ENCODE data around the gene KLHDC8A. TPM values are rescaled to one million over a fixed set of nuclear protein-coding genes. Genes with fewer than 3 reads are reported as not detected.

Gene KLHDC8A
- total and polyA plus RNA-seq, 12 donors, result 5.1 to 74.9 (median 38.8) TPM

DNA sequence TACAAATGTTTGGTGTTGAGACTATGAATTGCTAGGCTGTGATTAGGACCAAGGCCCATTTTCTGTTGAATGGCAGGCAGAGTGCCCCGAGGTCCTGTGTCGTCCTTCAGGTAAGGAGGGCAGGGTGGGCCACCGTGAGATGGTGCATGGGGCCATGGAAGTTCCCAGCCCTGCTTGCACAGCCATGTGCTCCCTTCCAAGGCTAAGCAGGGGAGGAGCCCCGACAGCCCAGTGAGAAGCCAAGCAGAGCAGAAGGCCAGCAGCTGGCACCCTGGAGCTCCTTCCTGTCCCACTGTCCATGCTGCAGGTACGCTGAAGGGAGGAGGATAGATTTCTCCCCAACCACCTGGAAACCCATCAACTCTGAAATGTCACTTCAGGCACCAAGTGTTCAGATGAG, 27.0 kb downstream of the KLHDC8A start:
- no peaks in the 10 kb centered on the region for H3K9me3 ChIP-seq (replicated peaks in 1 of 3)
- intact Hi-C loops (cut with DNase I), result loop anchor here in 1 of 2 donors (2.0 to 10.0 kb wide), 2 partner anchors 57 to 195 kb away; no protein-coding TSS in a partner anchor
- no peaks in the 10 kb centered on the region for H3K27me3 ChIP-seq
- H3K4me1 ChIP-seq (replicated peaks in 1 of 2), result no peaks in the 10 kb centered on the region
- H3K27ac ChIP-seq, result no peak overlapping the region
- no peak overlapping the region for H3K4me3 ChIP-seq
- TF ChIP-seq, protein P1, sequence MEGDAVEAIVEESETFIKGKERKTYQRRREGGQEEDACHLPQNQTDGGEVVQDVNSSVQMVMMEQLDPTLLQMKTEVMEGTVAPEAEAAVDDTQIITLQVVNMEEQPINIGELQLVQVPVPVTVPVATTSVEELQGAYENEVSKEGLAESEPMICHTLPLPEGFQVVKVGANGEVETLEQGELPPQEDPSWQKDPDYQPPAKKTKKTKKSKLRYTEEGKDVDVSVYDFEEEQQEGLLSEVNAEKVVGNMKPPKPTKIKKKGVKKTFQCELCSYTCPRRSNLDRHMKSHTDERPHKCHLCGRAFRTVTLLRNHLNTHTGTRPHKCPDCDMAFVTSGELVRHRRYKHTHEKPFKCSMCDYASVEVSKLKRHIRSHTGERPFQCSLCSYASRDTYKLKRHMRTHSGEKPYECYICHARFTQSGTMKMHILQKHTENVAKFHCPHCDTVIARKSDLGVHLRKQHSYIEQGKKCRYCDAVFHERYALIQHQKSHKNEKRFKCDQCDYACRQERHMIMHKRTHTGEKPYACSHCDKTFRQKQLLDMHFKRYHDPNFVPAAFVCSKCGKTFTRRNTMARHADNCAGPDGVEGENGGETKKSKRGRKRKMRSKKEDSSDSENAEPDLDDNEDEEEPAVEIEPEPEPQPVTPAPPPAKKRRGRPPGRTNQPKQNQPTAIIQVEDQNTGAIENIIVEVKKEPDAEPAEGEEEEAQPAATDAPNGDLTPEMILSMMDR (IDR thresholded peaks at IDR 0.05), result no peak
- no peak for TF ChIP-seq POLR2A (IDR thresholded peaks at IDR 0.05)
- WGBS, 4 donors, result 41 to 66% (median 46%) methylated on average over 2 to 5 of the region's 5 CpGs
- DNase-seq, result peak in 2 of 7 donors; percentile 49 to 52
- H3K36me3 ChIP-seq (replicated peaks in 1 of 2), result no peaks in the 10 kb centered on the region

DNA sequence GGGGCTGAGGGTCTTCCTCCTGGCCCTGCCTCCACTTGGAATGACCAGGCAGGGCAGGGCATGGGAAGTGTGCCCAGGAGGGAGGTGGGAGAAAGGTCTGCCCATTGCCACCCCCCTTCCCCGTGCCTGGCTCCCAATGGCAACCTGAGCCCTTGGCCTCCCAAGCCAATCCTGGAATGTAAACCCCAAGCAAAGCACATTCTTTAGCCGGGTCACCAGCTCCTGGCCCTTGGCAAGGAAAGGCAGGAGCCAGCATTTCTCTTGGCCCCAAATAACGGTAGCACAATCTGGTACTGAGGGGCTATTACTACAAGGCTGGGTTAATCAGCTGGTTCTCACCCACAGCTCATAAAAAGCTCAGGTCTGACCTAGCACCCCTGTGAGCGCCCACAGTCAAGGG, 28.2 kb downstream of the KLHDC8A start:
- TF ChIP-seq, protein P1 (IDR thresholded peaks at IDR 0.05), result no peak
- no peak for TF ChIP-seq POLR2A (IDR thresholded peaks at IDR 0.05)
- DNase-seq, result no peak
- no peaks in the 10 kb centered on the region for H3K27me3 ChIP-seq
- H3K27ac ChIP-seq, result no peak overlapping the region
- no peaks in the 10 kb centered on the region for H3K9me3 ChIP-seq (replicated peaks in 1 of 3)
- H3K36me3 ChIP-seq (replicated peaks in 1 of 2), result no peaks in the 10 kb centered on the region
- no peak overlapping the region for H3K4me3 ChIP-seq
- WGBS, 4 donors, result 66 to 100% (median 69%) methylated on average over 2 to 4 of the region's 4 CpGs
- intact Hi-C loops (cut with DNase I), result loop anchor here in 1 of 2 donors (2.0 kb wide), 1 partner anchor 56 kb away; no protein-coding TSS in a partner anchor
- H3K4me1 ChIP-seq (replicated peaks in 1 of 2), result no peaks in the 10 kb centered on the region

DNA sequence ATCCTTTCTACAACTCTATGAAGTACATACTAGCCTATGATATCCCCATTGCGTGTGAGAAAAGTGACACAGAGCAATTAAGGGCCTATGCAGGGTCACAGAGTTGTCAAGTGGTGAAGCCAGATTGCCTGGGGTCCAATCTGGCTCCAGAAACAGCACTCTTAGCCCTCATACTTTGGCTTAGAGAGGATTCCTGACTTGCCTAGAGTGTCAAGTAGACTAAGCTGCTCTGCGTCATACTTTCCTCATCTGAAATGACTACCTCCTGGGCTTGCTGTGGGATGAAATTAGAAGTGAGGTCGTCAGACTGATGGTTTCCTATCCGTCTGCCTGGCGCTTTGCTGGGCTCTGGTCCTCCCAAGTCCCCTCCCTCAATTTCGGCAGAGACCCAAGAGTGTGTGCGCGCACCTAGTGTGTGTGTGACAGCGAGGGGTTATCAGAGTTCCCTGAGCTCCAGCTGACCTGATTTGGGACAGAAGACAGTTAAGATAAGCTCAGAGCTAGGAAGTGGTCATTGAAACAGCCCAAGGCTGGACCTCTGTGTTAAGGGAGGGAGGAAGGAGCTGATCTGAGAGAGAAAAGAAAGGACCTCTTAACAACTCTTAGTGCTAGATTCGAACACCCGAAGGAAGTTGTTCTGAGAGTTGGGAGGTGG, 29.8 kb downstream of the KLHDC8A start:
- intact Hi-C loops (cut with DNase I), result no loop called here
- no peak for DNase-seq
- 66 to 82% (median 69%) methylated on average over 9 to 11 of the region's 11 CpGs for WGBS, 4 donors

DNA sequence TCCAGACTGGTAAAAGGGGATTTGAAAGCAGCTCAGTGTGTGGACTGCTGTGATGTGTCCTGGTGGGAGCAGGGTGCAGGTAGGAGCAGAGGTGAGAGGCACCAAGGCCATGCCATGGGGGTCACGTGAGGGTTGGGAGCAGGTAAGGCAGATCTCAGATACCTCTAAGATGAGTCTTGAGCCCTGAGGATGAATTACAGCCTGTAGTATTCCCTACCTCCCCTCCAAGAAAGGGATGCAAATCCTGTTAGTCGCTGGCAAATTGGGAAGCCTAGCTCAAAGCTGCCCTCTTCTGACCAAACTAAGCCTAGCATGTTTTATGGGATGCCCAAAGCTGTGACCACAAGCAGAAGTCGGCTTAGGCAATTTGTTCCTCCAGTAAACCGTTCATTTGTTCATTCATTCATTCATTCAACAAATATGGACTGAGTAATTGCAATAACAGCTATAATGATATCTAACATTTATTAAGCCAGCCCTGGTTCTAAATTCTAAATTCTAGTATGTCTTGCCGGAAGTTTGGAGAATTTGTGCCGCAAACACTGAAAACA, 31.3 kb downstream of the KLHDC8A start:
- 33 to 37% (median 34%) methylated on average over 5 to 6 of the region's 6 CpGs for WGBS, 4 donors
- TF ChIP-seq, protein P1 (IDR thresholded peaks at IDR 0.05), result peak; percentile 62 to 89 (median 84)
- no peak for TF ChIP-seq POLR2A (IDR thresholded peaks at IDR 0.05)
- DNase-seq, result peak; percentile 62 to 91 (median 79)
- Histone ChIP-seq H3K27me3 (no peaks in the 10 kb centered on the region), H3K4me3 (no peak overlapping the region), H3K36me3 (replicated peaks in 1 of 2) (no peaks in the 10 kb centered on the region), H3K4me1 (replicated peaks in 1 of 2) (peaks cover 0 to 11% of the 10 kb centered on the region in 2 donors), H3K27ac (no peak overlapping the region), H3K9me3 (replicated peaks in 1 of 3) (no peaks in the 10 kb centered on the region)
- intact Hi-C loops (cut with DNase I), result loop anchor here in 1 of 2 donors (2.0 kb wide), 1 partner anchor 53 kb away; no protein-coding TSS in a partner anchor

More for the DNA sequence above, 29.8 kb downstream of the KLHDC8A start:
- no peak overlapping the region for H3K27ac ChIP-seq
- no peaks in the 10 kb centered on the region for H3K36me3 ChIP-seq (replicated peaks in 1 of 2)
- no peaks in the 10 kb centered on the region for H3K27me3 ChIP-seq
- H3K4me3 ChIP-seq, result no peak overlapping the region
- H3K4me1 ChIP-seq (replicated peaks in 1 of 2), result peaks cover 0 to 2% of the 10 kb centered on the region in 2 donors
- no peaks in the 10 kb centered on the region for H3K9me3 ChIP-seq (replicated peaks in 1 of 3)
- TF ChIP-seq POLR2A (IDR thresholded peaks at IDR 0.05), result no peak
- TF ChIP-seq, protein P1 (IDR thresholded peaks at IDR 0.05), result no peak
